GM19324 (cell line): ENCODE measurements around the gene RELN.

ENCODE experiments used
- ATAC-seq: cut with Tn5 transposase; IDR thresholded peaks from one replicate; pipeline ENCODE4 v1.9.1; 2021; ENCODE audit warnings: mild to moderate bottlenecking, moderate library complexity; ENCODE audit not compliant: unreplicated experiment, low FRiP score

The RELN gene

GRCh38 chr7:103594186-103594585 lies 395.3 kb downstream of the RELN start:
- no peak for ATAC-seq

GRCh38 chr7:103593691-103594090 lies 395.8 kb downstream of the RELN start:
- no peak for ATAC-seq

- no peak for ATAC-seq
These were observed 396.6 kb downstream of the RELN start for GRCh38 chr7:103592844-103593243.

GRCh38 chr7:103592187-103592586 lies 397.3 kb downstream of the RELN start:
- ATAC-seq: no peak

- no peak for ATAC-seq
These were observed 409.4 kb downstream of the RELN start for GRCh38 chr7:103580031-103580430.

- no peak for ATAC-seq
These were observed 412.4 kb downstream of the RELN start for GRCh38 chr7:103577059-103577458.

GRCh38 chr7:103576641-103577040 lies 412.8 kb downstream of the RELN start:
- ATAC-seq: no peak

GRCh38 chr7:103574576-103574975 lies 414.9 kb downstream of the RELN start:
- ATAC-seq: no peak

- no peak for ATAC-seq
These were observed 415.9 kb downstream of the RELN start for GRCh38 chr7:103573479-103574058.

GRCh38 chr7:103571586-103571985 lies 417.9 kb downstream of the RELN start:
- ATAC-seq: no peak

GRCh38 chr7:103569621-103570305 lies 419.7 kb downstream of the RELN start:
- ATAC-seq: no peak

- no peak for ATAC-seq
These were observed 425.0 kb downstream of the RELN start for GRCh38 chr7:103564416-103564815.

- no peak for ATAC-seq
These were observed 429.3 kb downstream of the RELN start for GRCh38 chr7:103560136-103560535.

GRCh38 chr7:103551016-103551415 lies 438.4 kb downstream of the RELN start:
- ATAC-seq: no peak

- ATAC-seq: no peak
These were observed 439.7 kb downstream of the RELN start for GRCh38 chr7:103549786-103550185.

- no peak for ATAC-seq
These were observed 441.8 kb downstream of the RELN start for GRCh38 chr7:103547451-103548284.

GRCh38 chr7:103542470-103542869 lies 447.0 kb downstream of the RELN start:
- ATAC-seq: no peak

- ATAC-seq: no peak
These were observed 447.5 kb downstream of the RELN start for GRCh38 chr7:103541947-103542346.

GRCh38 chr7:103541026-103541425 lies 448.4 kb downstream of the RELN start:
- no peak for ATAC-seq

- ATAC-seq: no peak
These were observed 449.1 kb downstream of the RELN start for GRCh38 chr7:103540338-103540737.

GRCh38 chr7:103539875-103540274 lies 449.6 kb downstream of the RELN start:
- ATAC-seq: no peak
